Cerebellar cortex (tissue), 1 donor: Measurements from ENCODE around the gene QSOX1.

ENCODE experiments used
- DNase-seq: peaks from one replicate; pipeline ENCODE4 v3.0.0-alpha.2; 2015; ENCODE audit warnings: low spot score

Gene QSOX1

DNA sequence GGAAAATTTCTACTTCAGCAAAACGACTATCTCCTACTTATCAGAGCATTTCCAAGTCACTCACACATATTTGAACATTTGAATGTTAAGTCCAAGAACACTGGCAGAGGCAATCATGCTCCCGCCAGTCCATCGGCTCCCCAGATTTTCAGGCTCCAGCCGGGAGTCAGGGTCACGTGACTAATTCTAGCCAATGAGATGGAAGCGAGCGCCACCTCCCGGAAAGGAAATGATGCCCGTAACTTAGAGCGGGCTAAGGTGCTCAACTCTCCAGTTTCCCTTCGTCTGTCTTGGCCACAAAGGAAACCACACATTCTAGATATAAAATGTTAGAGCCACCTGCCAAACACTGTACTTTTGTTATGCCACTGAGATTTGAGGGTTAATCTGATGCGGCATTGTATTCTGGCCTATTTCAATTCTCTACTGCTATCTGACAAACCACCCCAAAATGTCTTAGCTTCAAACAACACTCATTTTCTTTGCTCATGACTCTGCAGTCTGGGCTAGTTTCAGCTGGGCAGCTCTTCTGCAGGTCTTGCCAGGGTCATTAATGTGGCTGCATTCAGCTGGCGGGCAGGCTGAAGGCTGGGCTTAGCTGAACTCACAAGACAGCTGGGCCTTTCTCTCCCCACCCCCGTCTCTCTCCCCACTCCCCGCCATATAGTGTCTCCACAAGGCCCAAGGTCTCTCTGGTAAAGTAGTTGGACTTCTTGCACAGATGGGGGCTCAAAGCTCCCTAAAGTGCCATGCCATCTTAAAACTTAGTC lies 58.9 kb downstream of the QSOX1 start:
- no peak for DNase-seq

DNA sequence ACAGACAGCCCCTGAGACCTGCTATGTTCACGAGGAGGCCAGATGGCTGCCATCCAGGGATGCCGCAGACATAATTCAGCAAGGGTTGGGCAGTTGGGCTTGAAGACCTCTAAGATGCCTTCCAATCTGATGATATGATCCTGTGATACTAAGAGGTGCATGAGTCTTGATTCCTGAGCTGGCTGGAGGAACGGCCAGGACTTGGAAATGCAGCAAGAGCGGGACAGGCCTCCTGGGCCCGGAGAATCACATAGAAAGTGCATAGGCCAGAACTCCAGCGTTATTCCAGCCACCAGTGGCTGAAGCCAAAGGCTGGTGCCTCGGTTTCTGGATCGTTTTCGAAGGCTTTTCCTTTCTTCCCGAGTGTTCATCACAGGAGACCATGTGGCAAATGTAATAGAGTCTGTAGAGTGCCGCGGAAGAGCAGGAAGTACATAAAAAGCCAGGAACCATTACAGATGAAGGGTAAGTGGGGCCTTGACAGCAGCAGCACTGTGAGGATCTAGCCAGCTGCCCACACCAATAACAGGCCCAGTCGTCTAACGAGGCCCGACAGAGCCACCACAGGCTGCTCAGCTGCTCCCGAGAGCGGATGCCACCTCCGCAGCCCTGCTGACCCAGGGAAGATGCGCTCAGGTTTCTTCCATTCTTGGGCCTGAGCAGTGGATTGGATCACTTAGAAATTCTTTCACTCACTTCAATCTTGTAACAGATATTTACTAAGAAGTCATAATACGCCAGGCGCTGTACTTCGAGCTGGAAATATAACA lies 61.4 kb downstream of the QSOX1 start:
- DNase-seq, result no peak

DNA sequence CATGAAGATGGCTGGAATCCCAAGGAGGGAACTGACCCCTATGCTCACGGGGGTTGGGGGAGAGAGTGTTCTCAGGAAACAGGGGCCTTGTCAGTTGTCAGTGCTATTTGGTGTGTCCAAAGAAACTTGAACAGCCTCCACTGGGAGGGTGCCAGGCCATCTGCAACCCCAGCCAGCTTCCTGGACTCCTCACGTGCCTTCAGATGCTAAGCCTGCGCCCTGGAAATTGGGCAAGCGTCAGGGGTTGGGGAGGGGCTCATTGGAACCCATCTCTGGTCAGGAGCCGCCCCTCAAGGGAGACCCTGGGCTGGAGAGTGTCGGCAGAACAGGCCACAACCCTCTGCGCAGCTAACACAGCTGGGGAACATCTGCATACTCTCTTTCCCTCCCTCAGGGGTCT lies 62.3 kb downstream of the QSOX1 start:
- DNase-seq, result no peak

DNA sequence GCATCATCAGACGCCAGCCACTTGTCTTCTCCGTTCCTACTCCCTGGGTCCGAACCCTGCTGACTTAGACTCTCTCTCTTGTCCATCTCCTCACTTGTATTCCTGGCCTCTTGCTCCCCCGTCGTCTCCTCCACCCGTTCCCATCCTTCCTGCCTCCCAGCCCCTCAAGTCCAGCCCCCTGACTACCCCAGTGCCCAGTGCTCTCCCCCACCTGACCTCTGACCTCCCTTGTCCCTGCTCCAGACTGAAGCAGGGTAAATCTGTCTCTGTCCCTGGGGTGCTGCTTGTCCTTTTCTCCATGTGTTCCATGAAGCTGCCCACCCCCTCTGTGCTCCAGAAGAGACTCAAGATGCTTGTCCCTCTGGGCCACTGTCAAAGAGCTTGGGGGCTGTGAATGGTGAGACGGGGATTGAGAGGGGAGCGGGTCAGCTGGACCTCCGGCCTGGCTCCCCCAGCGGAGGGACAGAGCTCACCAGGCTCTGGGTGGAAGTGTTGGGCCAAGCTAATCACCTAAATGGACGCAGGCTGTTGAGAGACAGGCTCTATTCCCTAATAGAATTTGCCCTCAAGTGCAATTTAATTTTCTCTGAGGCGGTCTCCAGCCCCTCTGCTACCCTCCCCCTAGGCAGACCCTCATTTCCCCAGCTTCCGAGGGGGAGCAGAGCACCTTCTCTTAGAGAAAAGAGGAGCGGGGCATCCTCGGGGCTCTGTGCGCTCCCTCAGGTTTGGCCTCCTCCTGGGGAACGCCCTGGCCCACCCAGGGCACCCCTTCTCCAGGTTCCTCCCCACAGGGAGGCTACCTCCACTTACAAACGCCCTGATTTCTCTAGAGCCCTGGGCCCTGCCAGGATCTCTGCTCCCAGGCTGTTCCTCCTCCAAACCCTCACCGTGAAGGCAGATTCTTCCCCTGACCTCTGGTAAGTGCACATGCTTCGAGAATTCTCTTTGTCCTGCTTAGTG lies 64.4 kb downstream of the QSOX1 start:
- no peak for DNase-seq

DNA sequence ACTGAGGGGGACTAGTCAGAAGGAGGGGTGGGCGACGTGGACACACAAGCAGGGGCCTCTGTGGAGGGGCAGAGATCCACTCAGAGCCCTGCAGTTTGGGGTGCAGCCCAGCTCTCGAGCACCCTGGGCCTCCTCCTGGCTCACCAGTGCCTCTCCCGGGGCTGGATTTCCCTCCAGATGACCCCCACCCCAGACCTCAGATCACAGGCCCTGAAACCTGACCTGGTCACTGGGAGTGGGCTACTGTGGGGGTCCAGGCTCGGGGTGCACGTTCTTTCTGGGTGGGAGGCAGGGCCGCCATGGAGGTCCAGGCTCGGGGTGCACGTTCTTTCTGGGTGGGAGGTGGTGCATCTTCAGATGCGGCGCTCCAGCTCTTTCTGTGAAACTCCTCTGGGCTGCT lies 65.1 kb downstream of the QSOX1 start:
- no peak for DNase-seq

DNA sequence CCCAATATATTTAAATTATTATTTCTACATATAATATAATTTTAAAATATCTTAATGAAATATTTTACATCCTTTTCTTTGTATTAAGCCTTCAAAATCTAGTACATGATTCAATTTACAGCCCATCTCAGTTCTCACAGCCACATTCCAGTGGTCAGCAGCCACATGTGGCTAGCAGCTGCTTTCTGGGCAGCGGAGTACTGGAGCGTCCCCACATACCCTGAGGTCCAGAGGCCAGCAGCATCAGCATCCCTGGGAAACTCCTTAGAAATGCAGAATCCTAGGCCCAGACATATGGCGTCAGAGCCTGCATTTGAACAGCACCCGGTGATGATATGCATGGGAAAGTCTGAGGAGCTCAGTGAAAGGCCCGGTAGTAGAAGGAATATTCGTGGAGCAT lies 66.8 kb downstream of the QSOX1 start:
- DNase-seq, result no peak

DNA sequence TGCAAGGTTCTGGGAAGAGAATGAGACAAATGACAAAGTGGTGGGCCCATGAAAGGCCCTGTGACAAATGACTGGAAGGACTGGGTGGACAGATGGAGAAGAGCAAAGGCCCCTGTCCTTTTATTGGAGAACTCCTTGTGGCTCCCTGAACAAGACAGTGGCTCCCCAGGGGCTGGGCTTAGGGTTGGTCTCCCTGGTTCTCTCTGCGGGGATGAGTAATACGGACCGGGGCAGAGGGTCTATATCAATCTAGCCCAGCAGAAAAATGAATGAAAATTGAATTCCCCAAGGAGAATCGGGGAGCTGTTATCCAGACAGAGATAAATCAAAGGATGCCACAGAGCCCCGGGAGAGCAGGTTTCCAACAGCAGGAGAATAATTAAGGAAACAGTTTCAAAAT lies 70.2 kb downstream of the QSOX1 start:
- DNase-seq, result no peak

DNA sequence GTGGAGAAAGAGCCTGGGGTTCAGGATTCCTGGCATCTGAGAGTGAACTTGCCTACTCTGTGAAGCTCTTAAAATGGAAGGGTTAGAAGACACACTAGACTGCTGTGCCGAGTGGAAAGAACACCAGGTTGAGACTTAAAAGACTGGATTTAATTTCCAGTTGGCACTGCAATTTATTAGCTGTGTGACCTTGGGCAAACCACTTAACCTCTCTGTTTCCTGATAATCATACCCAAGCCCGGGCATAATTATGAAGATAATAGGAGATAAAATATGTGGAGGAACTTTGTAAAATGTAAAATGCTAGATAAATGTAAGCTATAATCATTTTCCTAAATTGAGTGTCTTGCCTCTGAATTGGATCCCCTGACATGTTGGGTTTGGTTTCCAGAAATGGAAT lies 70.7 kb downstream of the QSOX1 start:
- no peak for DNase-seq

DNA sequence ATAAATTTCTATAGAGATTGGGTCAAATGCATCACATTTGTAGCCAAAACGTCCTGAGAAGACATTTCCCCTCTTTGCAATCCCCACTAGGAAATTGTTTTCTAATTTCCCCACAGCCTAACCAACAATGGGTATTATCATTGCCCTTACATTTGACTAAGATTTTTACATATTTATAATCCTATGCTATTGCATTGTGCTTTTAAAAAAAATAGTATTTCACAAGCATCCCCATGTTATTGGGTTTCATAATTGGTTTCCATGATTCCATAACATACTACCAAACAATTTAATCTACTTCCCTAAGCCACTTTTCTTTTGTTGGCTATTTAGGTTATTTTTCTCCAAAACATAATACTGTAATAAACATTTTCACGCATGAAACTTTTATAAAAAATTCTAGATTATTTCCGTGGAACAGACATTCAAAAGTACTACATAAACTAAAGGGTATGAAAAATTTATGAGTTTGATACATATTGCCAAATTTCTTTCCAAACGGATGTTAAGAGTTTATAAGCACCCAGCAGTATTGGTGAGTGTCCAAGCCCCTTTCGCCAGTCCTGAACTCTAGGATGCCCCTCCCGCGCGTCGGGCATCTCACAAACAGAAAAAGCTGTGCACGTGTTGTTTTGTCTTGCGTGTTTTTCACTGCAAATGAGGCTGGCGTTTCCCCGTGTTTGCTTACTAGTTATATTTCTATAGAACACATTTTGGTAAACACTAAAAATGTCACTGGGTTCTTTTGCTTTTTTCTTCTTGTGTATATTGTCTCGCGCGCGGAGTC lies 73.4 kb downstream of the QSOX1 start:
- no peak for DNase-seq

DNA sequence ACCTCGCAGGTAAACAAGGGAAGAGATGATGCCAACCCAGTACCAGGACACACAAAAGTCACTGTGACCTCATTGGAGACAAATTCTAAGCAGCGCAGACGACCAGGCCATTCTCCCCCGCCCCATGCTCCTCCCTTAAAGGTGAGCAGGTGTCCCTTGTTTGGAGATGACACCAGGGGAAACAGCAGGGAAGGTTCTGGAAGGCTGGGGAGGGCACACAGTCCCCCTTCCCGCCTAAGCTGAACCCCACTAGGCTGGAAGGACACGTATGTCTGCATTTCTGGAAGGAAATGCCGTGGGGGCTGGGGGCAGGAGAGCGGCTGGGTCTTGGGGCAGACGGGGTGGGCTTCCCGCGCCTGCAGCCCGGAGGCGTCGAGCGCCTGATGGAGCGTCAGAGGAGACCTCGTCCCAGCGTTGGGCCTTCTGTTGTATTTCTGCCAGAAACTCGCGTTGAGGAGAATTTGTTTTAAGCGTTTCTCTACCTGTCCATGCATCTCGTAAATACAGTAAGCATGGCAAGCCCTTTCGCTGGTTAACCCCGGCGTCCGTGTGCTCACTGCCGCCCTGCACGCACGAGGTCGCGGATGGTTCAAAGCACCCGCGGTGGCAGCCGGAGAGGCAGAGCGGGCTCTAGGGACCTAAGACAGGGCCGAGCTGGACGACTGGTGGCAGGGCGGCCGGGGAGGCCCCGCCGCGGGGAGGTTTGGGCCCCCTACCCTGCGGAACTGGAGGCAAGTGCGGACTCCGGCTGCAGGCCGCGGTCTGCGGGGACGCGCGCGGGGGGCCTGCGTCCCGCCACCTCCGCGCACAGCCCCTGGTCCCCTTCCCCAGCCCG lies 74.2 kb downstream of the QSOX1 start:
- DNase-seq, result no peak

DNA sequence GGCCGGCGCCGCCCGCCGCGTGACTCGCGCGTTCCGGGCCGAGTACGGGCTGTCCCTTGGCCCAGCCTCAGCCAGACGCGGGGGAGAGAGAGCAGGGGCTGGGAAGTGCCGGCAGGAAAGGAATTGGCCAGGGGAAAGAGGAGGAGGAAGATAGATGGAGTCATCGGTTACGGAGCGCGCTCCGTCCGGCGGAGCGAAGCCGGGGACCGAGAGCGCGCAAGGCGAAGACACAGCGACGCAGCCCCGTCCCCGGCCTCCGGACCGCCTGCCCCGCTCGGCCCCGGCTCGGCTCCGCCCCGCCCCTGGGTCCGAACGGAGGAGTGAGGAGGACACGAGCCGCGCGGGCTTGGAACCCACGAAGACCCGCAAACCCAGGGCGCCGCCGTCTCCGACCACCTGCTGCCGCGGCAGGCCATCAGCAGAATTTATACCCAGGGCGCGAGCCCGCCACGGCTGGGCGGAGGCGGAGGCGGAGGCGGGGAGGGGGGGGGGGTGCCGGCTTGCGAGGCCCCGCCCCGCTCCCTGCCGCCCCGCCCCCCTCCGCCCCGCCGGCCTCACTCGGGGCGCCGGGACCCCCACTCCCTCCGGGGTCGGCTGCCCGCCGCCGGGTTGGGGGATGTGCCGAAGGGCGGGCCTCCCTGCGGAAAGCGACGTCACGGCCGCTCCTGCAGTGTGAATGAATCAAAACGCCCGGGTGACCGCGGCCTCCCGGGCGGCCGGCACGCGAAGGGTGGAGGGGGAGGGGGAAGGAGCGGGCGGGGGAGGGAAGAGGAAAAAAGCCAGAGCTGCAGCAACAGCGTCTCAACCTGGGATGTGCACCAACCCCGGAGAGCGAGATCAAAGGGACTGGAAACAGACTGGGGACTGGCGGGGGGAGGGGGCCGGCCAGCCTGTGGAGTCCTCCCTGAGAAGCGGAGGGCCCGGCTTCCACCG lies 75.1 kb downstream of the QSOX1 start, which contains the start of gene LHX4:
LHX4 (plus strand) TSS at position 782 of the 933 bp plus-strand sequence. CDS start 266 bp downstream, outside the sequence.
- DNase-seq, result no peak

DNA sequence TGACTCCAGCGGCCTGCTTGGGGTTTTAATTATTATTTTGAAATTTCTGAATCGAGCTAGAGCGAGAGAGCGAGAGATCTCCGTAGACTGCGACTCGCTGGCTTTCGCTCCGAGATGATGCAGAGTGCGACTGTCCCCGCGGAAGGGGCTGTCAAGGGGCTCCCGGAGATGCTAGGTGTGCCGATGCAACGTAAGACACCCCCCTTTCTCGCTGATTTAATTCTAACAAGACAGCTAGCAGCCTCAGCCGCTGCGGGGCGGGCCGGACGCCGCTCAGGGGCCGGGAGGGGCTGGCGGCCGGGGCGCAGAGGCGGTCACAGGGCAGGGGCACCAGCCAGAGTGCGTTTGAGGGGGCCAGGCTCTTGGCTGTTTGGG lies 75.7 kb downstream of the QSOX1 start:
- no peak for DNase-seq

DNA sequence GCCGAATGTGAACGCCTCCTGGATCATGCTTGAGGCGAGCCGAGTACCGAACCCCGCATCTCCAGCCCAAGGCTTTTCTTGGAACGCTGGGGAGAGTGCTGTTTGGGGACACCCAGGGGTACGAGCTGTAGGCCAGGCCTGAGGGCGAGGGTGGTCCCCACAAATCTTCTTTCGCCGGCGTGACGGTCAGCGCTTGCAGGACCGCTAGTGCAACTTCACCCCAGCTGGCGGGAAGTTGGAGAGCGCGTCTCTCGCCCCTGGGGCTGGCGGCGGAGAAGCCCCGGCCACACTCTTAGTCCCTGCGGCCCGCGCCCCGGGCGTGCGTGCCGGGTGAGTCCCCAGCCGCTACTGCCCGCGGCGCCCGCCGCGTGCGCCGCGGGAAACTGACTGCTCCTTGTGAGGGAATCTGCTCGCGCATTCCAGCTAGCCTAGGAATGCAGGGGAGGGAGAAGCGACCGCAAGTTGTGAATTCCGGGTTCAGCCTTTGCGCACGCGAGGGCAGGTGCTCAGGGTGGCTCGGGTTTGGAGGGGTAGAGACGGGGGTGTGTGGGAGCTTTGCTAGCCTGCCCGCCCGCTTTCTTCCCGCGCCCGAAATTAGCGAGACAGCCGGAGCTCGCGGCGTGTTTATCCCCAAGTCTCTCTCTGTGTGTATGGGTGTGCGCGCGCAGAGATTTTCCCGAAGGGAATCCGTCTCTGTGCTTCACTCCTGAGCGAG lies 76.3 kb downstream of the QSOX1 start:
- DNase-seq, result peak; percentile 28

DNA sequence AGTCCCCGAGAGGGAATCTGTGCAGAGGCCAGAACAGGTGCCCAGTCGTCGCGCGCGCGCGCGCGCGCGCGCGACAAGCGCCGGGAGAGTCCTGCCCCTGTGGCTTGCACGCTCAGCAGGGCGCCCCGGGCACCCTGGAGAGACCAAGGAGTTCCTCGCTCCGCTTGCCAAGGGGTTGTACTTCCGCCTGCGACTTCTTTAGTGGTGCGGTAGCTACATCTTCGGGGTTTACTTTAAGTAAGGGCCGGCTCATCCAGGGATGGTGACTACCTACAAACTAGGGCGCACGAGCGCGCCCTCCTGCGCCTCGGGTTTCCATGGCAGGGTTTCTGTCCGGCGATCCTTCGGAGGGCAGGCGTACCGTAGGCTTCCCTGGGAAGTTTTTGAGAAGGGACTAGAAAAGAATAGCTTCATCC lies 76.8 kb downstream of the QSOX1 start:
- DNase-seq, result peak; percentile 26

DNA sequence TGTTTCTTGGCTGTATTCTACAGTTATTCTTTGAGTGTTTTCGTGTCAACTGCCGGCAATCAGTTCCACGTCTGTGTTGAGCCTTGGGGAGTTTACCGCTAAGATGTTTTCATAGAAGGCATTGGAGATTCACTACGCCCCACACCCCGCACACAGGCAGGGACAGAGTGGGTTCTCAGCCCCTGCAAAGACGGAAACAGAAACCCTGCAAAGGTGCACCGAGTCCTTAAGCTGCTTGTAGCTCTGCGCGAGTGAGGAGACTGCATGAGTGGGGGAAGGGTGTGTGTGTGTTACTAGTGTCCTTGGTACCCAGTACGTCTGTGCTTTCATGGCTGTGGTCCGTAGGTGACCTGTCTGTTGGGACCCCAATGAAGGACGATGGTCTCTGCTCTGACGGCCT lies 77.3 kb downstream of the QSOX1 start:
- no peak for DNase-seq

DNA sequence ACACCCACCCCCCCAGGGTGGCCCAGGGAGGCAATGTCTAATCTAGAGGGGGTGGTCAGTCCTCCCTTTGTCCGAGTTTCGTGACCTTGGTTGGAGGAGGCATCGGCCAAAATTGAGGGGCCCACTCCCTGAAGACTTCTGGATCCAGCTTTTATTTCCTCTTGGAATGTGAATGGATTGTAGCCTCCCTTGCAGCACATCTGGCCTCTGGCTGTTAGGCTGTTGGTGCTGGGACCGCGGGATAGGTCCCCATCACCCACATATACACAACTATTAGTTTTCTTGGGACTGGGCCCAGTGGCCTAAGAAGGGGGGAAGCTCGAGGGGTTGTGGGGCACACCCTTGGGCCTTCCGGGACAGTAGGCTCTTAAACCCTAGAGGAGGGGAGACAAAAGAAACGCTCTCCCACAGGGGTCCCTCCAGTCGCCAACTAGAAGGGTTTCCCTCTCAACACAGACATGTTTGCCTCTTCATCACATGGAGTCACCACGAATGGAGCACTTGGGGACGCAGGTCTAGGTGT lies 77.9 kb downstream of the QSOX1 start:
- no peak for DNase-seq

DNA sequence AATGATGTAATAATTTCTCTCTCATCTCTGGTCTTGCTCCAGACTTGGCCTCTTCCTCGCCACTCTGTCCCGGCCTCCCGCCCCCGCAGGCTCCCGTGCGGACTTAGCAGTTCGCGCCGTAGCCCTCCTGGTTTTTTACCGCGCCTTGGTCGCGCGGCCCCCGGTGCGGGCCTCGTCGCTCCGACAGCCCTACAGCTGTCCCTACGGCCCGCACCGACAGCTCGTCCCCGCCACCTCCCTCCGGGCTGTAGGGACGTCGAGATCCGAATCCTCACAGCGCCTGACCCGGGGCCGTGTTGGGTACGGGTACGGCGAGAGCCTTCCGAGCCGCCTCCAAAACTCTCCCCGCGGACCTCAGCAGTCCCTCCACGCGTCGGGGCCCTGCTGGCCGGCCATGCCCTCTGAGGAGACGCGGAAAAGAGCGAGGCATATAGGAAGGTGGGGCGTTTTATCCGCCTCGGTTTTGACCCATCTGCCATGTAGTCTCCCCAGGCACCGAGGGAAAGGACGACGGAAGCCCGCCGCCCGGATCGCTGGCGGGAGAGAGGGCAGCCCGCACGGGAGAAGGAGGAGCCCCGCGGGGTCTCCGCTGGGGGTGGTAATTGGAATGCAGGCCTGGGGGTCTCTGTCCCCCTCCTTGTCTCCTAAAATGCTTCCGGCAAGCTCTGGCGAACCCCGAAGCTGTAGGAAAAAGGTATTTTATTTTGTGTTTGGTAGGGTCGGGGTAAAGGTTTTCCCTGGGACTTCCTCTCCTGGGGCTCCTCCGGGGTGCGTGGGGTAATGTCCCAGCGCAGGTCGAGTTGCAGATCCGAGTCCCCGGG lies 78.7 kb downstream of the QSOX1 start:
- no peak for DNase-seq
